HG02870 (cell line): ENCODE measurements around the gene VASH1.
A peak's percentile ranks its signal among the peaks of the same experiment; 100 is the strongest.

Source experiments
- ATAC-seq: cut with Tn5 transposase; IDR thresholded peaks from one replicate; pipeline ENCODE4 v1.9.1; 2021; ENCODE audit warnings: mild to moderate bottlenecking, moderate library complexity; ENCODE audit not compliant: unreplicated experiment

The VASH1 gene

DNA sequence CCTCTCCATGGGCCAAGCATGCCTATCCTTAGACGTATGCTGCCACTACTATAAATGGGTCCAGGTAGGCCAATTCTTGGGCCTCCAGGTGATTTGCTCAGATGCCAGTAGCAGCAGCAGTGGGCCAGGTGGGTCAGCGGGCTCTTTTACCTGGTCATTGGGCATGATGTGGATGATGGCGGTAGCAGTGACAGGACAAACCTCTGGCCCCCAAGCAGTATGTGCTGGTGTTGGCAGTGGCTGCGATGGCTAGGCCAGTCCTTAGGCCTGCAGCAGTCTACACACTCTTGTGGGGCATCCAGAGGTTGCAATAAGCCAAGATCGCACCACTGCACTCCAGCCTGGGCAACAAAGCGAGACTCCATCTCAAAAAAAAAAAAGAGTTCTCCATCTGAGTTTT lies 19.1 kb upstream of the VASH1 start:
- no peak for ATAC-seq

GRCh38 chr14:76742966-76743365 lies 18.3 kb upstream of the VASH1 start:
- ATAC-seq: no peak

DNA sequence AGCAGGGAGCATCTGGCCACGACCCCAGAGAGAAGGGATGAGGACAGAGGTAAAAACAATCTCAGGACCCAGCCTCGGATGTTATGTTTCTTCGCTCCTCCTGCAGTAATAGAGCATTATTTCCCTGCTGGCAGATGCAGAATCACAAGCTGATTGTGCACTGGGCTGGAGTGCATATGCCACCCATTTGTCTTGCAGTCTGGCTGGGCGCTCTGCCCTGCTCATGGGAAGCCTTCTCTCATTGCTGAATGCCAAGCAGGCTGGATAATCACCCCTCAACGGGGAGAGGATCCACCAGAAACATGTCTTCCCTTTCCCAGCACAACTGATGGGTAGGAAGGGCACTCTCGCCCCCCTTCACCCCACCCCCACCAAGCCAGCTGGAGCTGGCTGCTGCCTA lies 8.5 kb upstream of the VASH1 start:
- no peak for ATAC-seq

- ATAC-seq: no peak
These were observed 7.6 kb upstream of the VASH1 start for GRCh38 chr14:76753541-76754198.

DNA sequence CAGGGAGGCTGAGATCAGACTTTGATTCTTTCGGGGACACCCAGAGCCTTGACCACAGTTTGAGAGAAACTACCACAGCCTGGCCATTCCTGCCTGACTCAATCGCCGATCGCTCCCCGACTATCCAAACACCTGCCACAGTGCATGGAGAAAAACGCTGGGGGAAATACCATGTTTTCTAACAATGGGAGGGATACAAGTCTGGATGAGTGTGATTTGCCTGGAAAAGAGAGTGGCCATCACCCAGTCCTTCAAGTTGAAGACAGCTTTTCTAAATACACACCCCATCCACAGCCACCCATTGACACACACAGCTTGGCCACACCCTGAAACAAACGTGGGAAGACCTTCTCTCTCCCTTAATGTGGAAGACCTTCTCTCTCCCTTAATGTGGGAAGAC lies 6.7 kb upstream of the VASH1 start:
- ATAC-seq: no peak

GRCh38 chr14:76755610-76756370 lies 5.5 kb upstream of the VASH1 start:
- ATAC-seq: no peak

DNA sequence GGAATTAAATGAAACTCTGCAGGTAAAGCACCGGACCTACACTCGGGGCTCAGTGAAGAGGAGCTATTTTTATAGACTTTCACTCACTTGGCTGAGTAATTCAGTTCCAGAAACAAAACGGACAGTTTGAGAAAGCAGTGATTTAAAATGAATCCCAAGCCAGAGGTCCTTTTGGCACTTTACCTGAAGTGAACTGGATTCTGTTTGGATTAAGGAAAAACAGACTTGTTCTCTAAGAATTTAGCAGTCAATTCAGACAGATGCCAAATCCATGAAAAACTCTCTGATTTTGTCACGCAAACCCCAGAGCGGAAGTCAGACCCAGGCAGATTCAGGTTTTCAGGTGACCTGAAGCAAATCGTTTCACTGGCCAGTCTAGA lies 4.9 kb upstream of the VASH1 start:
- ATAC-seq: no peak

DNA sequence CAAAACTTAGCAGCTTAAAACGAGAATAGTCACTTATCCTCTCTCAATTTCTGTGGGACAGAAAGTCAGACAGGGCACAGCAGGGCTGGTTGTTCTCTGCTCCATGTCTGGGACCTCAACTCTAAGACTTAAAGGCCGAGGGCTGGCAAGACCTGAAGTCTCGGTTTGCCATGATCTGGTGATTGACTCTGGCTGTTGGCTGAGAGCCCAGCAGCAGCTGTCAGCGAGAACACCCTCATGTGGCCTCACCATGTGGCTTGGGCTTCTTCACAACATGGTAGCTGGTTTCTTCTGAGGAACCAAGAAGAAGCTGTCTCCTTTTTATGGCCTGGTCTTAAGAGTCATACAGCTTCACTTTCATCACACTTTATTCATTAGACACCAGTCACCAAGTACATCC lies 1.7 kb upstream of the VASH1 start:
- no peak for ATAC-seq

DNA sequence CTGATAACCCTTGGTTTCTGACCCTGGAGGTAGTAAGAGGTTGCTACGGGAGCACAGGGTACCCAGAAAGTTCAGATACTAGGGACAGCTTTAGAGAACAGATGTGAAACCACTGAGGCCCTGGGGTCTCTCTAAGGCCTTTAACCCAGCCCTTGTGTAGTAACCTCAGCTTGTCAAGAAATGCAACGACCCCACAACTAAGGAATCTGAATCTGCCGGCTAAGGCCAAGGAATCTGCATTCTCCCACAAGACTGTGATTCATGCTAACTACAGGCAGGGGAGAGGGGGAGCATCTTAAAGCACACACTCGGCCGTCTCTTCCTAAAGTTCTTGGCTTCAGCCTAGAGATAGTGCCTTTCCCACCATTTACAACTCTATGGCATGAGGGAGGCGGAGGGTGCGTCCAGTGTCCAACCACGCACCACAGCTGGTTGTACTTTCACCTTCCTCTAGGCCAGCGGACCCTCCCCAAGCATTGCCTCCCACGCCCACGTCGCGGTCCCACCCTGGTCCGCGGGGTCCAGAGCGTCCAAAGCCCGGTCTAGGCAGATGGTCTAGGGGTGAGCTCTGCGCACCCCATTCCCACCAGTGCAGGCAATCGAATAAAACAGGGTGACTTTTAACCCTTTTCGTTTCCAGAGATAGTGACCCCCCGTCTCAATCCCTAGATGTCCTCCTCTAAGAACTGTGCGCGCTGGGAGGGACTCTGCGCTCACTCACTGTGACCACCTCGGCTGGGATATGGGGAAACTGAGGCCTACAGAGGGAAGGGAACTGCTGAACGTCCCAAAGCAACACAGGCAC lies 735 bp upstream of the VASH1 start:
- ATAC-seq: no peak

- no peak for ATAC-seq
These were observed 717 bp downstream of the VASH1 start for GRCh38 chr14:76761960-76762410.

DNA sequence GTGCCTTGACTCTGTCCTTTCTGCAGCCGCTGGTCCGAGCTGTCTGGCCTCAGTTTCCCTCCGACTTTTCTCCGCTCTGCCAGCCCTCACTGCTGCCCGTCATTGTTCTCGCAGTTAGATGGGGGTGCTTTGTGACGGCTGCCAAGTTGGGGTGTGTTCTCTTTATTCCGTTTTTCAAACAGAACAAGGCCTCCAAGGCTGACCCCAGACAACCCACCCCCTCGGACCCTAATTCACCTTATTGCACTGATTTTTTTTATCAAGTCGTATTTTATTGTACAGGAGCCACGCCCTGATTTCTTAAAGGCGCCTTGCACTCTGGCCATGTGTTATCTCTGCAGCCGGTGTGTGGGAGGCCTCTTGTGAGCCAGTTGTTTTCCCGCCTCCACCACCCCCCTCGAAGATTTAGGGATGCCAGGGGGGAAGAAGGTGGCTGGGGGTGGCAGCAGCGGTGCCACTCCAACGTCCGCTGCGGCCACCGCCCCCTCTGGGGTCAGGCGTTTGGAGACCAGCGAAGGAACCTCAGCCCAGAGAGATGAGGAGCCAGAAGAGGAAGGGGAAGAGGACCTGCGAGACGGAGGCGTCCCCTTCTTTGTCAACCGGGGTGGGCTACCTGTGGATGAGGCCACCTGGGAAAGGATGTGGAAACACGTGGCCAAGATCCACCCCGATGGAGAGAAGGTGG lies 1.3 kb downstream of the VASH1 start:
- ATAC-seq: no peak

- ATAC-seq: no peak
These were observed 2.1 kb downstream of the VASH1 start for GRCh38 chr14:76763096-76764041.

GRCh38 chr14:76765461-76765931 lies 4.2 kb downstream of the VASH1 start:
- ATAC-seq: no peak

- peak; percentile 92 for ATAC-seq
These were observed 6.7 kb downstream of the VASH1 start for GRCh38 chr14:76767681-76768656.

GRCh38 chr14:76768671-76769500 lies 7.6 kb downstream of the VASH1 start:
- no peak for ATAC-seq

DNA sequence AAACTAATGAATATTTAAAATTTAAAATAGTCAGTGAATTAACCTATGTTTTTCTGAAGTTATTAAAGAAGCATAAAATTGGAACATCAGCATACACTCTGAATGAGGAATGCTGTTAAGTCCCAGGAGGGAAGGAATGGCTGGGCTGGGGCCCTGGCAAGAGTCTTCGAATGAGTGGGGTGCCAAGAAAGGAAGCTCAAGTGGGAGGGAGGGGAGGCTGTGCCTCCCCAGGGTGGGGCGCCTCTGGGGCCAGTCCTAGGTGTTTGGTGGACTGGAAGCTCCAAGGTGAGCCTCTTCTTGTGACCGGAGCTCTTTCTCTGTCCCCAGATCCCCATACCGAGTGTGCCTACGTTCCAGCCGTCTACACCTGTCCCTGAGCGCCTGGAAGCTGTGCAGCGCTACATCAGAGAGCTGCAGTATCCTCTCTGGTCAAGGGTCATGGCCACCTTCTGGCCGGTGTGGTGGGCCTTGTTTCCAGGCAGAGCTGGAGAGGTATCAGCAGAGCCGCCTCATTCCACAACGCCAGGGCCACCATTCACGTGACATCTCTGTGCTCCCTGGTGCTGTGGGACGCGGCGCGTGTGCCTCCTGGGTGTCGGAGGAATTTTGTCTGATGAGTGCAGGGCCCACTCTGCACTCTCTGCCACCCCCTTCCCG lies 8.5 kb downstream of the VASH1 start:
- no peak for ATAC-seq
